Fibroblast of skin of abdomen (primary cell): ENCODE measurements around the gene SNPH.

ENCODE experiments used
- DNase-seq: peaks from one replicate; pipeline ENCODE4 v3.0.0-alpha.2; 2013

Gene SNPH

GRCh38 chr20:1325173-1326030 is 59.3 kb downstream of the SNPH start:
- peak; percentile 97 for DNase-seq

- DNase-seq = no peak
These were observed 60.2 kb downstream of the SNPH start for GRCh38 chr20:1326031-1326930.

- peak; percentile 64 for DNase-seq
These were observed 61.2 kb downstream of the SNPH start for GRCh38 chr20:1327241-1327653.

- no peak for DNase-seq
These were observed 62.0 kb downstream of the SNPH start for GRCh38 chr20:1327827-1328679.

- no peak for DNase-seq
These were observed 62.7 kb downstream of the SNPH start, which contains the start of gene SDCBP2 for GRCh38 chr20:1328680-1329330. TSS of gene SDCBP2 (minus strand) at chr20:1329139. CDS start at chr20:1320416, 8,723 bp downstream.

- DNase-seq = no peak
These were observed 64.2 kb downstream of the SNPH start for GRCh38 chr20:1330075-1330830.

GRCh38 chr20:1331101-1331500 is 65.0 kb downstream of the SNPH start:
- DNase-seq = no peak

- no peak for DNase-seq
These were observed 65.8 kb downstream of the SNPH start for GRCh38 chr20:1331801-1332453.

- DNase-seq = no peak
These were observed 66.7 kb downstream of the SNPH start for GRCh38 chr20:1332749-1333300.

GRCh38 chr20:1333462-1334369 is 67.6 kb downstream of the SNPH start:
- no peak for DNase-seq

- no peak for DNase-seq
These were observed 68.3 kb downstream of the SNPH start for GRCh38 chr20:1334370-1334731.

GRCh38 chr20:1334761-1335160 is 68.7 kb downstream of the SNPH start:
- DNase-seq = no peak

GRCh38 chr20:1335961-1336698 is 70.0 kb downstream of the SNPH start:
- DNase-seq = no peak

GRCh38 chr20:1336699-1337367 is 70.7 kb downstream of the SNPH start:
- no peak for DNase-seq

GRCh38 chr20:1337441-1337840 is 71.3 kb downstream of the SNPH start:
- no peak for DNase-seq

GRCh38 chr20:1338096-1338495 is 72.0 kb downstream of the SNPH start:
- no peak for DNase-seq

- DNase-seq = no peak
These were observed 72.7 kb downstream of the SNPH start for GRCh38 chr20:1338801-1339200.
